Endothelial cell of umbilical vein (primary cell): ENCODE measurements around the gene TNPO3. TPM values are rescaled to one million over a fixed set of nuclear protein-coding genes. Genes with fewer than 3 reads are reported as not detected.

Experiments
- BruUV-seq: library from RNA; stranded (reverse); fragments of 400-500 nt; replicated peaks from 2 replicates; lab custom pipeline; 2021; lab: Mats Ljungman, UMichigan
- CTCF ChIA-PET: fragments of 300-600, 350-600 bp; sonication (Branson Sonifier 250); formaldehyde crosslinking; loops from one replicate; lab custom pipeline; 2021; ENCODE audit warnings: antibody characterized with exemption, inconsistent platforms; lab: Charles Lee
- POLR2A ChIA-PET: fragments of 300-600, 350-600 bp; sonication (Branson Sonifier 250); formaldehyde crosslinking; loops from one replicate; lab custom pipeline; 2021; ENCODE audit warnings: antibody characterized with exemption, inconsistent platforms; lab: Charles Lee
- DNase-seq: peaks from one replicate; pipeline ENCODE4 v3.0.0-alpha.2; 2011; ENCODE audit warnings: low read depth, low spot score
- FAIRE-seq: peaks from 2 replicates; lab custom pipeline; 2011; peaks lifted over from hg19 to GRCh38; lab: Jason Lieb, UNC
- H2AFZ ChIP-seq: 2 replicates; pipeline ENCODE4 v1.6.0; 2012; ENCODE audit warnings: low read depth, low read length, control low read depth, inconsistent platforms
- H3K27ac ChIP-seq: 2 replicates; pipeline ENCODE4 v1.5.1; 2011; ENCODE audit warnings: low read depth, mild to moderate bottlenecking, control low read depth, low read length, moderate library complexity; ENCODE audit not compliant: insufficient read depth
- H3K27me3 ChIP-seq, 2 experiments: 2 replicates each; pipeline versions ENCODE4 v1.6.0 to v1.6.1; 2011; ENCODE audit warnings: low read length in 2 of 2, mixed read lengths in 1 of 2; ENCODE audit not compliant: control insufficient read depth in 2 of 2, insufficient read depth in 2 of 2
- H3K36me3 ChIP-seq, 2 experiments: 2 replicates in 1 of 2; 3 replicates in 1 of 2; pipeline ENCODE4 v1.5.1; 2011; ENCODE audit warnings: low read length in 2 of 2, mild to moderate bottlenecking in 1 of 2, moderate library complexity in 1 of 2; ENCODE audit not compliant: control insufficient read depth in 2 of 2, insufficient read depth in 2 of 2; ENCODE audit errors: extremely low read depth in 1 of 2
- H3K4me1 ChIP-seq: 3 replicates; pipeline ENCODE4 v1.5.1; 2011; ENCODE audit warnings: mild to moderate bottlenecking, low read length; ENCODE audit not compliant: control insufficient read depth, insufficient read depth; ENCODE audit errors: extremely low read depth
- H3K4me2 ChIP-seq: 2 replicates; pipeline ENCODE4 v1.6.1; 2011; ENCODE audit warnings: low read length, control low read depth, mixed read lengths; ENCODE audit not compliant: insufficient read depth
- H3K4me3 ChIP-seq, 3 experiments: fragments of 200-600 bp in 1 of 3; sonication (generic), shearing (Covaris generic) in 1 of 3; replicated peaks in 1 of 3; 2 replicates each; pipeline ENCODE4 v1.5.1; 2011 to 2016; ENCODE audit warnings: control low read depth in 3 of 3, low read length in 3 of 3, mild to moderate bottlenecking in 2 of 3, inconsistent platforms in 1 of 3, low read depth in 1 of 3, moderate library complexity in 1 of 3; ENCODE audit not compliant: insufficient read depth in 1 of 3
- H3K79me2 ChIP-seq: 2 replicates; pipeline ENCODE4 v1.6.0; 2012; ENCODE audit warnings: low read length, inconsistent platforms; ENCODE audit not compliant: control insufficient read depth, insufficient read depth
- H3K9ac ChIP-seq: replicated peaks from 2 replicates; pipeline ENCODE3; 2011; ENCODE audit warnings: low read length, control low read depth; ENCODE audit not compliant: insufficient read depth; ENCODE audit errors: extremely low read depth
- H3K9me1 ChIP-seq: replicated peaks from 3 replicates; pipeline ENCODE4 v1.6.0; 2011; ENCODE audit warnings: mild to moderate bottlenecking, low read length; ENCODE audit not compliant: control insufficient read depth, insufficient read depth; ENCODE audit errors: extremely low read depth
- H3K9me3 ChIP-seq: replicated peaks from 2 replicates; pipeline ENCODE4 v1.5.1; 2012; ENCODE audit warnings: low read length, inconsistent platforms; ENCODE audit not compliant: control insufficient read depth, insufficient read depth
- H4K20me1 ChIP-seq: replicated peaks from 2 replicates; pipeline ENCODE3; 2011; ENCODE audit warnings: mild to moderate bottlenecking, low read length; ENCODE audit not compliant: control insufficient read depth, insufficient read depth; ENCODE audit errors: extremely low read depth
- CTCF ChIP-seq, 2 donors: IDR thresholded peaks; 1 replicate in 1 of 2; 2 replicates in 1 of 2; pipeline ENCODE4 v1.5.1; 2011; ENCODE audit warnings: low read length in 2 of 2, mild to moderate bottlenecking in 2 of 2, moderate library complexity in 2 of 2, control low read depth in 1 of 2, inconsistent platforms in 1 of 2, low read depth in 1 of 2; ENCODE audit not compliant: insufficient read depth in 1 of 2; ENCODE audit errors: extremely low read depth in 1 of 2
- EZH2 ChIP-seq: IDR thresholded peaks from 2 replicates; pipeline ENCODE4 v1.6.1; 2012; ENCODE audit warnings: borderline replicate concordance, low read depth, mild to moderate bottlenecking, moderate library complexity, low read length, inconsistent platforms; ENCODE audit not compliant: severe bottlenecking
- FOS ChIP-seq: IDR thresholded peaks from 2 replicates; pipeline ENCODE4 v1.6.1; 2011; ENCODE audit warnings: mild to moderate bottlenecking, low read length, moderate library complexity, borderline replicate concordance; ENCODE audit not compliant: insufficient read depth
- GATA2 ChIP-seq: IDR thresholded peaks from 2 replicates; pipeline ENCODE4 v1.7.0; 2011; ENCODE audit warnings: low read depth, mild to moderate bottlenecking, moderate library complexity, mixed read lengths, low read length; ENCODE audit not compliant: insufficient read length, insufficient read depth
- JUN ChIP-seq: IDR thresholded peaks from 2 replicates; pipeline ENCODE4 v1.6.1; 2011; ENCODE audit warnings: borderline replicate concordance, low read depth; ENCODE audit not compliant: insufficient read length, insufficient read depth
- MAX ChIP-seq: IDR thresholded peaks from 2 replicates; pipeline ENCODE4 v1.6.1; 2011; ENCODE audit not compliant: insufficient read depth, insufficient read length
- MYC ChIP-seq: IDR thresholded peaks from one replicate; pipeline ENCODE4 v1.6.1; 2011; ENCODE audit warnings: mild to moderate bottlenecking, low read depth, low read length
- POLR2A ChIP-seq: IDR thresholded peaks from 2 replicates; pipeline ENCODE4 v1.6.1; 2012; ENCODE audit warnings: low read depth, mild to moderate bottlenecking, control low read depth, low read length
- POLR2AphosphoS5 ChIP-seq: IDR thresholded peaks from 2 replicates; pipeline ENCODE4 v1.6.1; 2012; ENCODE audit warnings: low read depth, mild to moderate bottlenecking, control low read depth, low read length, moderate library complexity; ENCODE audit not compliant: insufficient read depth
- dilution Hi-C: fragments of 300-500 bp; cut with MboI; formaldehyde crosslinking; loops from one replicate; pipeline ENCODE4 v1.15.0; 2019; ENCODE audit warnings: low sequenced_read_pairs; ENCODE audit not compliant: extremely low pct_ligation_motif_present
- intact Hi-C: fragments of 100-400 bp; cut with micrococcal nuclease; formaldehyde crosslinking; loops from one replicate; pipeline ENCODE4 v1.10.0; 2022
- polyA plus RNA-seq, 4 experiments: library from polyadenylated mRNA; depleted of rRNA in 3 of 4; stranded (reverse) in 3 of 4; unstranded in 1 of 4; fragments of >200 nt; gene quantifications; 2 replicates each; pipeline versions ENCODE4 v1.2.1 to v1.2.3, GENCODE V29; 2011 to 2012; ENCODE audit warnings: missing spikeins in 1 of 4
- total RNA-seq: library from RNA; stranded (reverse); gene quantifications from 2 replicates; pipeline ENCODE4 v1.2.3, GENCODE V29; 2021

Gene TNPO3
- total and polyA plus RNA-seq, 2 donors (not counting 3 experiments of a cell fraction or from before 2014, with no cell fraction given): 29.0 to 46.9 TPM

- Histone ChIP-seq H3K79me2 (no peaks in the 10 kb centered on the region), H3K4me2 (no peak overlapping the region), H3K9me1 (no peaks in the 10 kb centered on the region), H3K36me3 (no peaks in the 10 kb centered on the region), H3K9me3 (no peaks in the 10 kb centered on the region), H4K20me1 (no peaks in the 10 kb centered on the region), H3K9ac (no peak overlapping the region), H3K4me3 (no peak overlapping the region), H3K4me1 (peaks cover 7% of the 10 kb centered on the region), H3K27ac (no peak overlapping the region), H3K27me3 (peaks cover 23% of the 10 kb centered on the region in 2 experiments), H2AFZ (no peak overlapping the region)
- DNase-seq (no peak), FAIRE-seq (no peak)
- dilution Hi-C loops (no loop called here), intact Hi-C loops (no loop called here)
- no TSS peak for BruUV-seq
- TF ChIP-seq GATA2: no peak
- TF ChIP-seq EZH2: no peak
- TF ChIP-seq FOS: no peak
- TF ChIP-seq JUN: no peak
- TF ChIP-seq POLR2A: no peak
- no peak for TF ChIP-seq MYC
- TF ChIP-seq CTCF (IDR thresholded peaks at IDR 0.05; ENCODE audit: extremely low read depth in 1 of 2, insufficient read depth in 1 of 2, low read depth in 1 of 2, low read length in 2 of 2): no peak
- no peak for TF ChIP-seq MAX
- no peak for TF ChIP-seq POLR2AphosphoS5
- ChIA-PET CTCF (interaction anchor here (1.0 kb wide), 1 partner anchor 226 kb away, joined by 3 read pairs; no protein-coding TSS in a partner anchor), POLR2A (no interaction called here)
Observed at GRCh38 chr7:128937271-128937646, 117.7 kb downstream of the TNPO3 start.
